Keratinocyte (primary cell): ENCODE data around the gene OS9. TPM values are rescaled to one million over a fixed set of nuclear protein-coding genes. Genes with fewer than 3 reads are reported as not detected.

ENCODE experiments used
- DNase-seq: peaks from one replicate; pipeline ENCODE4 v3.0.0-alpha.2; 2011; ENCODE audit warnings: low read depth, missing footprints, low spot score
- FAIRE-seq: peaks from 2 replicates; lab custom pipeline; 2011; peaks lifted over from hg19 to GRCh38; lab: Jason Lieb, UNC
- H2AFZ ChIP-seq: 2 replicates; pipeline ENCODE4 v1.6.0; 2012; ENCODE audit warnings: low read length, control low read depth, inconsistent platforms; ENCODE audit not compliant: control insufficient read depth
- H3K27ac ChIP-seq: 2 replicates; pipeline ENCODE4 v1.5.1; 2011; ENCODE audit warnings: low read length; ENCODE audit not compliant: control insufficient read depth, insufficient read depth
- H3K27me3 ChIP-seq: 3 replicates; pipeline ENCODE4 v1.6.0; 2011; ENCODE audit warnings: low read length; ENCODE audit not compliant: control insufficient read depth, insufficient read depth; ENCODE audit errors: extremely low read depth
- H3K36me3 ChIP-seq, 2 experiments: 2 replicates in 1 of 2; 3 replicates in 1 of 2; pipeline ENCODE4 v1.5.1; 2011; ENCODE audit warnings: low read length in 2 of 2, mild to moderate bottlenecking in 1 of 2; ENCODE audit not compliant: control insufficient read depth in 2 of 2, insufficient read depth in 2 of 2; ENCODE audit errors: extremely low read depth in 1 of 2
- H3K4me1 ChIP-seq: 3 replicates; pipeline ENCODE4 v1.5.1; 2011; ENCODE audit warnings: low read length; ENCODE audit not compliant: control insufficient read depth, insufficient read depth; ENCODE audit errors: extremely low read depth
- H3K4me2 ChIP-seq: 3 replicates; pipeline ENCODE4 v1.6.0; 2011; ENCODE audit warnings: low read depth, low read length; ENCODE audit not compliant: control insufficient read depth, insufficient read depth; ENCODE audit errors: extremely low read depth
- H3K4me3 ChIP-seq, 3 experiments: fragments of 200-600 bp in 1 of 3; sonication (generic) in 1 of 3; 2 replicates in 2 of 3; 3 replicates in 1 of 3; pipeline ENCODE4 v1.5.1; 2011 to 2016; ENCODE audit warnings: low read length in 3 of 3, mild to moderate bottlenecking in 3 of 3, control low read depth in 2 of 3, inconsistent platforms in 1 of 3, low read depth in 1 of 3, mixed read lengths in 1 of 3, mixed run types in 1 of 3, moderate library complexity in 1 of 3; ENCODE audit not compliant: control insufficient read depth in 2 of 3, insufficient read depth in 2 of 3; ENCODE audit errors: extremely low read depth in 1 of 3
- H3K79me2 ChIP-seq: 2 replicates; pipeline ENCODE4 v1.6.0; 2012; ENCODE audit warnings: low read length; ENCODE audit not compliant: control insufficient read depth, insufficient read depth
- H3K9ac ChIP-seq: 3 replicates; pipeline ENCODE4 v1.6.0; 2011; ENCODE audit warnings: low read length; ENCODE audit not compliant: control insufficient read depth, insufficient read depth; ENCODE audit errors: extremely low read depth
- H3K9me1 ChIP-seq: 3 replicates; pipeline ENCODE4 v1.6.0; 2011; ENCODE audit warnings: low read length; ENCODE audit not compliant: control insufficient read depth, insufficient read depth; ENCODE audit errors: extremely low read depth
- H3K9me3 ChIP-seq: 2 replicates; pipeline ENCODE4 v1.5.1; 2012; ENCODE audit warnings: low read depth, low read length; ENCODE audit not compliant: control insufficient read depth
- H4K20me1 ChIP-seq: 3 replicates; pipeline ENCODE4 v1.6.0; 2011; ENCODE audit warnings: low read length; ENCODE audit not compliant: control insufficient read depth, insufficient read depth; ENCODE audit errors: extremely low read depth
- EZH2 ChIP-seq: IDR thresholded peaks from one replicate; pipeline ENCODE4 v1.6.1; 2012; ENCODE audit warnings: inconsistent platforms, mild to moderate bottlenecking, low read length, moderate library complexity
- dilution Hi-C: fragments of 300-500 bp; cut with MboI; formaldehyde crosslinking; loops from one replicate; pipeline ENCODE4 v1.7.0; 2020; ENCODE audit warnings: low sequenced_read_pairs; ENCODE audit not compliant: extremely low pct_ligation_motif_present
- polyA plus RNA-seq, 5 experiments: library from polyadenylated mRNA; depleted of rRNA in 3 of 5; stranded (reverse) in 3 of 5; stranded (forward) in 1 of 5; unstranded in 1 of 5; fragments of >200 nt; gene quantifications; 1 replicate in 1 of 5; 2 replicates in 3 of 5; 3 replicates in 1 of 5; pipeline versions ENCODE4 v1.2.1 to v1.2.3, GENCODE V29; 2011 to 2012; ENCODE audit warnings: missing spikeins in 2 of 5, low read depth in 1 of 5, low replicate concordance in 1 of 5
- TF ChIP-seq, protein P1 (sequence below), 3 experiments: IDR thresholded peaks in 1 of 3; conservative IDR thresholded peaks in 1 of 3; optimal IDR thresholded peaks in 1 of 3; 2 replicates in 2 of 3; 3 replicates in 1 of 3; pipeline versions ENCODE3 to v1.5.1; 2011; ENCODE audit warnings: low read length in 3 of 3, mild to moderate bottlenecking in 3 of 3, moderate library complexity in 2 of 3, control low read depth in 1 of 3, inconsistent platforms in 1 of 3; ENCODE audit not compliant: insufficient read depth in 2 of 3; ENCODE audit errors: extremely low read depth in 1 of 3

The OS9 gene
- polyA plus RNA-seq, 1 donor (not counting 4 experiments of a cell fraction or from before 2014, with no cell fraction given), result 82.2 TPM

- peak overlapping the region; percentile 57 for H2AFZ ChIP-seq
- H3K9ac ChIP-seq, result no peak overlapping the region
- H3K79me2 ChIP-seq, result peaks cover 7% of the 10 kb centered on the region
- no peaks in the 10 kb centered on the region for H3K9me1 ChIP-seq
- H3K27me3 ChIP-seq, result no peaks in the 10 kb centered on the region
- H3K4me3 ChIP-seq, result peak overlapping the region in 1 of 3 experiments; percentile 47
- no peaks in the 10 kb centered on the region for H3K9me3 ChIP-seq
- no peak overlapping the region for H3K27ac ChIP-seq
- H3K4me1 ChIP-seq, result peaks cover 10% of the 10 kb centered on the region
- dilution Hi-C loops, result no loop called here
- DNase-seq (no peak), FAIRE-seq (no peak)
- TF ChIP-seq, protein P1, sequence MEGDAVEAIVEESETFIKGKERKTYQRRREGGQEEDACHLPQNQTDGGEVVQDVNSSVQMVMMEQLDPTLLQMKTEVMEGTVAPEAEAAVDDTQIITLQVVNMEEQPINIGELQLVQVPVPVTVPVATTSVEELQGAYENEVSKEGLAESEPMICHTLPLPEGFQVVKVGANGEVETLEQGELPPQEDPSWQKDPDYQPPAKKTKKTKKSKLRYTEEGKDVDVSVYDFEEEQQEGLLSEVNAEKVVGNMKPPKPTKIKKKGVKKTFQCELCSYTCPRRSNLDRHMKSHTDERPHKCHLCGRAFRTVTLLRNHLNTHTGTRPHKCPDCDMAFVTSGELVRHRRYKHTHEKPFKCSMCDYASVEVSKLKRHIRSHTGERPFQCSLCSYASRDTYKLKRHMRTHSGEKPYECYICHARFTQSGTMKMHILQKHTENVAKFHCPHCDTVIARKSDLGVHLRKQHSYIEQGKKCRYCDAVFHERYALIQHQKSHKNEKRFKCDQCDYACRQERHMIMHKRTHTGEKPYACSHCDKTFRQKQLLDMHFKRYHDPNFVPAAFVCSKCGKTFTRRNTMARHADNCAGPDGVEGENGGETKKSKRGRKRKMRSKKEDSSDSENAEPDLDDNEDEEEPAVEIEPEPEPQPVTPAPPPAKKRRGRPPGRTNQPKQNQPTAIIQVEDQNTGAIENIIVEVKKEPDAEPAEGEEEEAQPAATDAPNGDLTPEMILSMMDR (optimal IDR thresholded peaks at IDR 0.05 in 1 of 3, IDR thresholded peaks at IDR 0.05 in 1 of 3, conservative IDR thresholded peaks at IDR 0.05 in 1 of 3; ENCODE audit: extremely low read depth in 1 of 3, insufficient read depth in 2 of 3, low read length in 3 of 3), result no peak
- TF ChIP-seq EZH2, result no peak
- H4K20me1 ChIP-seq, result no peaks in the 10 kb centered on the region
- H3K4me2 ChIP-seq, result peak overlapping the region; percentile 62
- peaks cover 2 to 8% of the 10 kb centered on the region in 2 experiments for H3K36me3 ChIP-seq
Measured at GRCh38 chr12:57693317-57693658, 644 bp upstream of the OS9 start.

DNA sequence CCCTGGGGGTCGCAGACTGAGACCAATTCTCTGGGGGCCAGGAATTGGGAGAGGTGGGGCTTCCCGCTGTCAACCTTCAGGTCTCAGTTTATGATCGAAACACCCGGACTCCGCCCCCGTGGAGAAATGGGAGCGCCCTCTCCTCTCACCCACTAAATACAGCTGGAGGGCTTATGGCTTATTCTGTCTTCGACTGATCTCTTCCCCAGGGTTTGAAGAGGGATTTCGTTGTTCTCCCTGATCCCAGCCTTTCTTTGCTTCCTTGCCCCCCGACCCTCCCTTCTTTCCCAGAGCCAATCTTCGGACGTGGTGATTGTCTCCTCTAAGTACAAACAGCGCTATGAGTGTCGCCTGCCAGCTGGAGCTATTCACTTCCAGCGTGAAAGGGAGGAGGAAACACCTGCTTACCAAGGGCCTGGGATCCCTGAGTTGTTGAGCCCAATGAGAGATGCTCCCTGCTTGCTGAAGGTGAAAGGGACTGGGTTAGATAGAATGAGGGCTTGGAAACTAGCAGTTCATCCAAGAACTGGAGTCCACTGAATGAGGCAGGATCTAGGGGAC, 607 bp downstream of the OS9 start:
- H3K79me2 ChIP-seq, result peaks cover 7% of the 10 kb centered on the region
- no peaks in the 10 kb centered on the region for H3K27me3 ChIP-seq
- no peaks in the 10 kb centered on the region for H4K20me1 ChIP-seq
- H3K9ac ChIP-seq, result peak overlapping the region; percentile 93
- H3K36me3 ChIP-seq, result peaks cover 3 to 8% of the 10 kb centered on the region in 2 experiments
- no peaks in the 10 kb centered on the region for H3K9me3 ChIP-seq
- H3K9me1 ChIP-seq, result no peaks in the 10 kb centered on the region
- H3K4me2 ChIP-seq, result peak overlapping the region; percentile 85
- FAIRE-seq, result no peak
- H3K27ac ChIP-seq, result peak overlapping the region; percentile 82
- peak overlapping the region; percentile 86 to 96 (median 94) for H3K4me3 ChIP-seq
- dilution Hi-C loops, result no loop called here
- TF ChIP-seq EZH2, result no peak
- TF ChIP-seq, protein P1 (optimal IDR thresholded peaks at IDR 0.05 in 1 of 3, IDR thresholded peaks at IDR 0.05 in 1 of 3, conservative IDR thresholded peaks at IDR 0.05 in 1 of 3; ENCODE audit: extremely low read depth in 1 of 3, insufficient read depth in 2 of 3, low read length in 3 of 3), result no peak
- peaks cover 10% of the 10 kb centered on the region for H3K4me1 ChIP-seq
- no peak for DNase-seq
- H2AFZ ChIP-seq, result peak overlapping the region; percentile 100
